Lower leg skin (tissue), 4 donors: ENCODE results near the gene COBL. TPM values are rescaled to one million over a fixed set of nuclear protein-coding genes. Genes with fewer than 3 reads are reported as not detected.
A peak's percentile ranks its signal among the peaks of the same experiment; 100 is the strongest.

Source experiments
- DNase-seq, 2 donors: peaks; one replicate each; pipeline ENCODE4 v3.0.0-alpha.2; 2019; ENCODE audit warnings: low spot score in 2 of 2
- H3K4me3 ChIP-seq: fragments of 200-600 bp; sonication (generic); 2 replicates; pipeline ENCODE4 v1.5.1; 2017; ENCODE audit warnings: mild to moderate bottlenecking, low read depth; ENCODE audit not compliant: poor library complexity, severe bottlenecking
- POLR2A ChIP-seq, 2 donors: fragments of 450-650 bp; IDR thresholded peaks; one replicate each; pipeline ENCODE4 v1.6.1; 2016 to 2017; ENCODE audit warnings: antibody characterized with exemption in 2 of 2, mild to moderate bottlenecking in 1 of 2, moderate library complexity in 1 of 2
- WGBS, 2 donors: methylation state at CpG; one replicate each; pipeline ENCODE4 v1.1.5; 2018; 5-methylcytosine and 5-hydroxymethylcytosine counted together
- intact Hi-C: fragments of 100-400 bp; cut with DNase I; formaldehyde crosslinking; loops from one replicate; pipeline ENCODE4 v1.15.0; 2023; ENCODE audit warnings: low total_unique reads
- total RNA-seq, 4 donors: library from RNA; depleted of rRNA; stranded (reverse); fragments of >200 nt; gene quantifications; one replicate each; pipeline ENCODE4 v1.1.0, GENCODE V29; 2016
- TF ChIP-seq, protein P1 (sequence below), 3 donors: fragments of 450-650 bp; IDR thresholded peaks; one replicate each; pipeline ENCODE4 v1.5.1; 2016; ENCODE audit warnings: antibody characterized with exemption in 3 of 3, mild to moderate bottlenecking in 3 of 3, moderate library complexity in 2 of 3

The COBL gene
- total RNA-seq, 4 donors from 2014 or later = 40.2 to 94.1 (median 66.5) TPM

DNA sequence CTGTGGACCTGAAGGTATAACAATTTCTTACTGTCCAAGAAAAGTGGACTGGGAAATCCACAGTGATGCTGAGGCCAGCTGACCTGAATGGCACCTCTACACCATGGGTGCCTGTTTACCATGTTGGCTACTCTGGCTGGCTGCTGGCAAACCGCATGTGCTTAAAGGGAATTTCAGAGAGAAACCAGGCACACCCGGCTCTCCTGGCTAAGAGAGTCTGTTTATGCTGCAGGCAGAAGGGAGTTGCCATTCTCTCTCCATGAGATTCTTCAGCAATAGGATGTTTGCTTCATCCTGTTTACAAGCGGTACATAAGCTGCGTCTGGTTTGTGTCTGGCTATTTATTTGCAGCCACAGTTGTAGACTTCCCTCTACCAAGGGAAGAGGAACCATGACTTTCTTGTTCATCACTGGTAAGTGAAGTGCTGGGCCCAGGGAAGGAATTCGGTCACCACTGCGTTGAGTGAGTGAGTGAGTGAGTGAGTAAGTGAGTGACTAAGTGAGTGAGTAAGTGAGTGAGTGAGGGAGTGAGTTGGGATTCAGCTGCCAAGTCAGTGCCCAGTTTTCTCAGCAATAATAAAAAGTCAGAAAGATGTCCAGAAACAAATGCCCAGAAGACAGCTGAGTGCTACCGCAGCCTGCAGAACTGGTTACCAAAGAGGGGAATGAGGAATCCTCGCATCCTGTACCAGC is 90.4 kb downstream of the COBL start:
- H3K4me3 ChIP-seq = no peak overlapping the region
- no peak for TF ChIP-seq POLR2A (IDR thresholded peaks at IDR 0.05)
- TF ChIP-seq, protein P1, sequence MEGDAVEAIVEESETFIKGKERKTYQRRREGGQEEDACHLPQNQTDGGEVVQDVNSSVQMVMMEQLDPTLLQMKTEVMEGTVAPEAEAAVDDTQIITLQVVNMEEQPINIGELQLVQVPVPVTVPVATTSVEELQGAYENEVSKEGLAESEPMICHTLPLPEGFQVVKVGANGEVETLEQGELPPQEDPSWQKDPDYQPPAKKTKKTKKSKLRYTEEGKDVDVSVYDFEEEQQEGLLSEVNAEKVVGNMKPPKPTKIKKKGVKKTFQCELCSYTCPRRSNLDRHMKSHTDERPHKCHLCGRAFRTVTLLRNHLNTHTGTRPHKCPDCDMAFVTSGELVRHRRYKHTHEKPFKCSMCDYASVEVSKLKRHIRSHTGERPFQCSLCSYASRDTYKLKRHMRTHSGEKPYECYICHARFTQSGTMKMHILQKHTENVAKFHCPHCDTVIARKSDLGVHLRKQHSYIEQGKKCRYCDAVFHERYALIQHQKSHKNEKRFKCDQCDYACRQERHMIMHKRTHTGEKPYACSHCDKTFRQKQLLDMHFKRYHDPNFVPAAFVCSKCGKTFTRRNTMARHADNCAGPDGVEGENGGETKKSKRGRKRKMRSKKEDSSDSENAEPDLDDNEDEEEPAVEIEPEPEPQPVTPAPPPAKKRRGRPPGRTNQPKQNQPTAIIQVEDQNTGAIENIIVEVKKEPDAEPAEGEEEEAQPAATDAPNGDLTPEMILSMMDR (IDR thresholded peaks at IDR 0.05) = no peak
- WGBS, 2 donors = 40 to 41% methylated on average over 8 of the region's 8 CpGs
- peak; percentile 55 to 83 for DNase-seq
- intact Hi-C loops = loop anchor here (10.0 kb wide), 1 partner anchor 129 kb away; no protein-coding TSS in a partner anchor

DNA sequence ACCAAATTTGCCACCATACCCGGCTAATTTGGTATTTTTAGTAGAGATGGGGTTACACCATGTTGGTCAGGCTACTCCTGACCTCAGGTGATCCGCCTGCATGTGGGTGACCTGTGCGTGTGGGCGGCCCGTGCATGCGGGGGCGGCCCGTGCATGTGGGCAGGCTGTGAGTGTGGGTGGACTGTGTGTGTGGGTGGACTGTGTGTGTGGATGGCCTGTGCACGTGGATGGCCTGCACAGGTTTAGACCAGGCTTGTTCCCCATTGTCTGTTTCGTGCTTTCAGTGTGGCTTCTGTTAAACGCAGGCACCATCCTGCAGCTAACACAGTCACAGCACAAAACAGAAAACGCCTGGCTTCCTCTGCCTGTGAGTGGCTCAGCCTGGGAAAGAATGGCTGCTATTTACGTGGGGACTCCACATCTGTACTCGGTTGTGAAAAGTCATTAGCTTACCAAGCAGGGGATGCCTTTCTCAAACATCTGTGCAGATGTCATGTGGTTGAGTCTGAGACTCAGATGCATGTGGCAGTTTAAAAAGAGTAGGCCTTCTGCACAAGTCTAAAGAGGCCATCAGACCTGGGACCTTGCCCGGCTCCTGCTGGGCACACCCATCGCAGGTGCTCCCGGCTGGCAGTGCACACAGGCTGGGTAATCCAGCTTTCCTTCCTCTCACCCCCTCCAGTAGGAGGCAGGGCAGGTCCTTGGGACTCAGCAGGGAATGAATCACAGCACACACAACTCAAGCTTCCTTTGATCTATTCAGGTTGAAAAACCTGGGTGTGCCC is 91.6 kb downstream of the COBL start:
- H3K4me3 ChIP-seq = no peak overlapping the region
- DNase-seq = peak; percentile 58 to 85
- TF ChIP-seq, protein P1 (IDR thresholded peaks at IDR 0.05) = no peak
- no peak for TF ChIP-seq POLR2A (IDR thresholded peaks at IDR 0.05)
- WGBS, 2 donors = 52 to 53% methylated on average over 16 to 17 of the region's 17 CpGs
- intact Hi-C loops = loop anchor here (10.0 kb wide), 1 partner anchor 130 kb away; no protein-coding TSS in a partner anchor

DNA sequence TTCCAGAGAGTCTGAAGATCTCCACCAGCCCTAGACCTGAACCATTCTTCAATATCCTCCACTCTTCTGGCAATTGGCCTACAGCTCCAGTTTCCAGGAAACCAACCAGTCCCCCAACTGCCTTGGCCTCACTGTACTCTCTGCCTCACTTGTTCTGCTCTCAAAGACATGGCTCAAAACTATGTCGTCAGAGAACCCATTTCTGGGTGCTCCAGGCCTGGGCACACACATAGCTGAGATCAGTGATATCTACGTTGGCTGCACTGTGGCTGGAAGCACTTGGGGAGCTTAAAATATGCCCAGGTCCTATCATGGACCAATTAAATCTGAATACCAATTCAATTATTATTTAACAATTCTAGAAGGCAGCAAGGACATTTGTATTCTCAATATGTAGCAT is 93.1 kb downstream of the COBL start:
- peak in 1 of 2 donors; percentile 48 for DNase-seq
- H3K4me3 ChIP-seq = no peak overlapping the region
- 82 to 86% methylated on average over 2 of the region's 2 CpGs for WGBS, 2 donors
- no peak for TF ChIP-seq POLR2A (IDR thresholded peaks at IDR 0.05)
- TF ChIP-seq, protein P1 (IDR thresholded peaks at IDR 0.05) = no peak
- intact Hi-C loops = loop anchor here (10.0 kb wide), 1 partner anchor 131 kb away; no protein-coding TSS in a partner anchor

DNA sequence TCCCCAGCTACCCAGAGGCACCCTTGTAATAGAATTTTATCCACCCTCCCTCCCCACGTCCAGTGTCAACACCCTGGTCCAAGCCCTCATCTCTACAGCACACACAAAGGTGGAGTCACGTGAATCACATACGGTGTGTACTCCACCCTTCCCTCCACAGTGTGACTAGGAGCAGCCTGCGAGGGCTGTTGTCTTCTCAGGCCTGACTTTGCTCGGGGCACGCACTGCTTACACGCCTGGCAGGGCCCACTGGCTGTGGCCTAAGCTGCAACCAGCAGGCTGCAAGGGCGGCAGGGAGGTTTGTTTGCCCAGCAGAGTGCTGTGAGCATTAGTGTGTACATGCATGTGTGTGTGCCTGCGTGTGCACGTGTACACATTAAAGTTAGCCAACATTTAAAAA is 93.7 kb downstream of the COBL start:
- intact Hi-C loops = loop anchor here (10.0 kb wide), 1 partner anchor 132 kb away; no protein-coding TSS in a partner anchor
- TF ChIP-seq, protein P1 (IDR thresholded peaks at IDR 0.05) = no peak
- TF ChIP-seq POLR2A (IDR thresholded peaks at IDR 0.05) = no peak
- DNase-seq = peak in 1 of 2 donors; percentile 58
- H3K4me3 ChIP-seq = no peak overlapping the region
- 63 to 78% methylated on average over 10 of the region's 10 CpGs for WGBS, 2 donors

DNA sequence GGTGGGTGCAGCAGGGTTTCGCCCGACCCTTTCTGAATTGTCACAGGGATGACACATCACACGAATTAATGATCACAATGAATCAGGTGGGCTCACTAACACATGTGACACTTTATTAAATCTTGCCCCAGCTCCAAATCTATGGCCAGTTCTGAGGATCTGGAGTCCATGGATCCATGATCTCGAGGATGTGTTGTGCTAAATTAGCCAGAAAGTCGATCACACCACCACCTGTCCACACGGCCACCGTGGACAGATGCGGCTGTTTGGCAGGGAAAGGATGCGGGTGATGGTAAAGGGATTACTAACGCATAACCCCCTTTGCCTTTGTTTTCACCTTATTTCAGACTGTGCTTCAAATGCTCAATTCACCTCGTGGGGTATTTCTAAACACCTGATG is 96.4 kb downstream of the COBL start:
- DNase-seq = peak in 1 of 2 donors; percentile 52
- intact Hi-C loops = loop anchor here (10.0 kb wide), 1 partner anchor 135 kb away; no protein-coding TSS in a partner anchor
- TF ChIP-seq, protein P1 (IDR thresholded peaks at IDR 0.05) = no peak
- no peak for TF ChIP-seq POLR2A (IDR thresholded peaks at IDR 0.05)
- WGBS, 2 donors = 81 to 87% methylated on average over 11 of the region's 11 CpGs
- no peak overlapping the region for H3K4me3 ChIP-seq
